Measurements from ENCODE around the gene EMD.
"Not testable (repeated sequence)": the region's sequence is repeated elsewhere in the genome, so short reads cannot be mapped to it uniquely, and the experiment has no call there.

EMD gene

DNA sequence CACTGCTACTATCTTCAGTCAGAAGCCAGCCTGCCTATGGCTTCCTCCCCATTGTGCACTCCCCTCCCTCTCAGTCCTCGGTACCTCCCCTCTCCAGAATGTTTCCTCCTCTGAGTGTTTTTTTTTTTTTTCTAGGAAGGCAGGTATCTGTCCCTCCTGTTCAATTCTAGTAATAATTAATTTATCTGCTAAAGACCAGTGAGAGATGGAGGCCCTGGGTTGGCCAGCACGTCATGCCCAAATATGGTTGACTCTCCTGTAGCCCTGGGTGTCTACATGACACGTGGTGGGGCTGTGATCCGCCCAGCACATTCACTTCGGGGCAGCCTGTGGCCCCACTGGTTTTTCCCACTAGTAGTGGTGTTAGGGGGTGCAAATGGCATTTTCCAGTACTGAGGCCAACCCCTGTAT, 6.5 kb upstream of the EMD start:
- no peak for DNase-seq

DNA sequence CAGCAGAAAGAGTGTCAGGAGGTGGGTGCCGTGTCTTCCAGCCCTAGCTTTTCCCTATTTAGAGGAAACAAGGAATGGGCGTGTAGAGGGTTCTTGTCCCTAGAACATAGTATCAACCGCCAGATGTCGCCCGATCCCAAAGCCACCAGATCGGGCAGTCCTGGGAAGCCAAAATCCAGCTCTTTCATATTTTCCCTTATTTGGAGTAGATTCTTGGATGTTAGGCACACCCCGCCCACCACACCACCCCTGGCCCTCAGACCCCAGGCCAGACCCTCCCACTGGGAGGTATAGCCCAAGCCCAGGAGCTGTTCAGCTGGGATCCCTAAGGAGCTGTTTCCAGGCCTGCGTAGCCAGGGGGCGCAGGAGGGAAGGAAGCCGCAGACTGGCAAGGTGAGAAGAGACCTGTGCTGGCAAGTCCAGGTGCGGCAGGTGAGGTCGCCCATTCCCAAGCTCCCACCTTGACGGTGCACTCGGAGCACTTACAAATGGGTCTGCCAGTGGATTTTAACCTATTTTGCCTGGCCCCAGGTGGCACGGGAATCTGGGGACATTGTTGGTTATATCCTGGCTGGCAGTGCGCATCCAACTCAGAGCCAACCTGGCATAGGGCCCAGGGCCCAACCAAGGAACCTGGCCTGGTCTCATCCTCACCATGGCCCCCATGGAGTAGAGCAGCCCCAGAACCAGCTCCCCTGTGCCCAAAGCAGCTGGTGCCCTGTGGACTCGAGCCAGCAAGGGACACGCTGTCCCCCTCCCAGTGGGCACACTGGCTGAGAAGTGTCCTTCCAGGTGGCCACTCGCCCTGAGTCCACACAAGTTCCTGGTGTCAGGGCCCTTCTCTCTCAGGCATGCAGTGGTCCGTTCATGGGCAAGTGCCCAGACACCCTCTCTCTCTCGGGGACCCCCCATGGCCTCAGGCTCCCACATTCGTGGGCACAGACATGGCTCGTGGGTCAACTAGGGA, 5.5 kb upstream of the EMD start:
- no peak for DNase-seq

- no peak for DNase-seq
These were observed 4.6 kb upstream of the EMD start, which contains the start of gene FLNA for GRCh38 chrX:154374313-154375155. TSS of gene FLNA (minus strand) at chrX:154374634. CDS start at chrX:154371245, 3,389 bp downstream.

DNA sequence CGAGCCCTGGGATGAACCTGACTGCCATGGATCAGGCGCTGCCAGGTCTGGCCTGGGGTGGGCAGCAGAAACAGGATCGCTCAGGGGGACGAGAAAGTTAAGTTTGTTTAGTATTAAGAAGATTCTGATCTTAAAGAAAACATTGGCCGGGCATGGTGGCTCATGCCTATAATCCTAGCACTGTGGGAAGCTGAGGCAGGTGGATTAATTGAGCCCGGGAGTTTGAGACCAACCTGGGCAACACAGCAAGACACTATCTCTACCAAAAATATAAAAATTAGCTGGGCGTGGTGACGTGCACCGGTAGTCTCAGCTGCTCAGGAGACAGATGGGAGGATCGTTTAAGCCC, 4.0 kb upstream of the EMD start:
- no peak for DNase-seq

- no peak for DNase-seq
These were observed 2.3 kb upstream of the EMD start for GRCh38 chrX:154376774-154377173.

DNA sequence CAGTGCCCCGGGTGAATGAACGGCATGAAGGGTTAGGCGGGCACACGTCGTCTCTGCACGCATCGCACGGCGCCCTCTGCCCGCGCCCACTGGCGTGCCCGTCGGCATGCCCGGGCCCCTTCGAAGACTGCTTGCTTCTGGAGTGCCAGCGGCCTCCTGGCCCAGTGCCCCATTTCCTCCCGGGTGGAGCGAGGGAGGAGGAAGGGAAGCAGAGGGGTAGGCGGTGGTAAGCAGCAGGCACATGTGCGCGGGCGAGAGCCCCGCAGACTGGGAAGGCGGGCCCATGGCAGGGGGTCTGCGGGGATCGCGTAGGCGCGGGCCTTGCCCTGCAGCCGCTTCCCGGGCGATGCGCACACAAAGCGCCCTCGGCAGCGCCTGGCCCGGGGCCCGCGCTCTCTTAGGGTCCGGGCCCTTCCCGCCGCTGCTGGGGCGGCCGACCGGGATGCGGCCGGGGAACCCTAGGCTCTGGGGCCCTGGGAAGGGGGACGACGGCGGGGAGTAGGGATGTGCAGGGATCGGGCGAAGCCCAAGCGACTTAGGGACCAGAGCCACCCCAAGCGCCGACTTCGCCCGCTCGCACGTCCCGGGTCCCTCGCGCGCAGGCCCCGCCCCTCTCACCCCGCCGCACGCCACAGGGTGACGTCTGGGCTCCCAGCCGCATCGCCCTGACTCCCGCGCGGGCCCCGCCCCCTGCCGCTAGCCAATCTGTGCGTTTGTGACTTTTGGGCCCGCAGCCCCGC, 866 bp upstream of the EMD start:
- peak; percentile 55 for DNase-seq

DNA sequence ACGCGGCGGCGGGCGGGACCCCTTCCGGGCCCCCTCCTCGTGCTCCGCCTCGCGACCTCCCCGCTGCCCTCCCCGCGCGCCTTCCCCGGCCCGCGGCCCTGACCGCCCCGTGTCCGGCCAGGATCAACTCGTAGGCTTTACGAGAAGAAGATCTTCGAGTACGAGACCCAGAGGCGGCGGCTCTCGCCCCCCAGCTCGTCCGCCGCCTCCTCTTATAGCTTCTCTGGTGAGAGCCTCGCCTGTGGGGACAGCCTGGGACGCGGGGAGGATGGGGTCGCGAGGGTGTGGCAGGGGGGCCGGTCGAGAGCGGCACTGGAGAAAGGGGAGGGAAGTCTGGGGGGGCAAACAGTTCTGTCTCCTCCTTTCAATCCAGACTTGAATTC, 465 bp downstream of the EMD start:
- no peak for DNase-seq

- no peak for DNase-seq
These were observed 1.1 kb downstream of the EMD start for GRCh38 chrX:154380153-154380552.

- DNase-seq = no peak
These were observed 1.7 kb downstream of the EMD start for GRCh38 chrX:154380787-154381186.

GRCh38 chrX:154381271-154381670, 2.2 kb downstream of the EMD start:
- DNase-seq = no peak

DNA sequence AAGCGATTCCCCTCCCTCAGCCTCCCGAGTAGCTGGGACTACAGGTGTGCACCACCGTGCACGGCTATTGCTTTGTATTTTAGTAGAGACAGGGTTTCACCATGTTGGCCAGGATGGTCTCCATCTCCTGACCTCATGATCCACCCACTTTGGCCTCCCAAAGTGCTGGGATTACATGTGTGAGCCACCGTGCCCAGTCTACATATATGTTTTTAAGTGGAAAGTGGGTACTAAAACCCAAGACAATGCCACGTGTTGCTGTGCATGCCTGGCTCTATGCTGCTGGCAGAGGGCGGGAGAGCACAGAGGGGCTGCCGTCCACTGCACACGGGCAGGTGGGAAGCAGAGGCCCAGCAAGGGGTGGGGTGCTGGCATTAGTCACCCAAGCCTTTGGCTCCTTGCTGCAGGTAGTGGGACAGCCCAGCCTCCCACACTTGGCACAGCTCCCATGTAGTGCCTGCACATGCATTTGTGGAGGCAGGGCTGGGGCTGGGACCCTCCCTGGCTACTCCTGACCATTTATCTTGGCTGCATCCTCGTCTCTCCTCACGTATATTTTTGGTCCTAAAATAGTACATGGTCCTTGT, 3.5 kb downstream of the EMD start:
- no peak for DNase-seq

DNA sequence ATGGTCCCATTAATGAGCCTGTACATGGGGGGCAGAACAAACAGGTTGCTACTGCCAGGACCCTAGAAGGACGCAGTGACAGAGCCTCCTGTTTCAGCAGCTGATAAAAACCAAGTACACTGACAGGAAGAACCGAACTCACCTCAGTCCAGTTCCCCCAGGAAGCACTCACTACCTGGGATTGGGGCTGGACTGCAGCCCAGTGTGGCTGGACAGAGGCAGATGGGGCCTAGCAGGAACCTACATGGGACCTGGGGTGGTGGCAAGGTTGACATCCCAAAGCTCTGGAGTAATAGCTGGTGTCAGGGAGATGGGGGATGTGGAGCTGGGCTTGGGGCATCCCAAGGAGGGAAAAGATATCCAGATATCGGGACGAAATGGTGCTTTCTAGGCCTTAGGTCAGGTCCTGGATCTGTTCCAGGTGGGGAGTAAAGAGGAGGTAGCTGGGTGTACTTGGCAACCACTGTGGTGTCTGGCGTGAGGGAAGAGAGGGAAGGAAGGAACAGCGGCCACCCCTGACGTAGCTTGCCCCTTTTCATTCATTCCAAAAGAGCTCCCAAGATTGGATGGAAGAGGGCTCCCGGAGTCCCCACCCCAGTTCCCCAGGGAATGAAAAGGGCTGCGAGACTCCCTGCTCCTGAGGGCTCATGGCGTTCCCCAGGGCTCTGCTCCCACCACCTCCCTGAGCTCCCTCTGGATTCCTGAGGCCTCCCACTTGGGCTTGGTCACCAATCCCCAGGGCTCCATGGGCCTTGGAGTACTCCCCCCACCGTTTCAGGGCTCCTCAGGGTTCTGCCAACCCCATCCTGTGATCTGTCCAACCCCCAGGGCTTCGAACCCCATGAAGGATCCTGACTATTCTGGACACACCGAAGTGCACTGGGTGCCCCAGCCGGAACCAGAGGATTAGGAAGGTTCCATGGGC, 4.5 kb downstream of the EMD start:
- no peak for DNase-seq

- no peak for DNase-seq
These were observed 5.3 kb downstream of the EMD start for GRCh38 chrX:154384284-154384892.

DNA sequence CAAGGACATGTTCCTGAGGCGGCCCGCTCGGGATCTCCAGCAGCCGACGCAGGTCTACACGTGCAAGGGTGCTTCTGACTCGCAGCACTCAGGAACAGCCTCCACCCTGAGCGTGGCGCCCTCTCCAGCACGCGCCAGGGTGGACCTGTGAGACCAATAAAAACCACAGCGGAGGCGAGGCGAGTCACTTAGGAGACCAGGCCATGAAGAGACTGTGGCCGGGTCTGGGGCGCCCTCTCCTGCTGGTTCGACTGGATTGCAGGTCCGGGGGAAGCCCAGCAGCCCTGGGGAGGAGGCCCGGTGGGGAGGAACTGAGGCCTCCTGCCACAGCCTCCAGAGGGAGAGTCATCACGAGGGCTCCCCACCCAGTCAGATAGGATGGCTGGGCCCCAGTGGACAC, 9.0 kb downstream of the EMD start:
- not testable (repeated sequence) for DNase-seq

GRCh38 chrX:154388649-154389048, 9.6 kb downstream of the EMD start:
- not testable (repeated sequence) for DNase-seq

DNA sequence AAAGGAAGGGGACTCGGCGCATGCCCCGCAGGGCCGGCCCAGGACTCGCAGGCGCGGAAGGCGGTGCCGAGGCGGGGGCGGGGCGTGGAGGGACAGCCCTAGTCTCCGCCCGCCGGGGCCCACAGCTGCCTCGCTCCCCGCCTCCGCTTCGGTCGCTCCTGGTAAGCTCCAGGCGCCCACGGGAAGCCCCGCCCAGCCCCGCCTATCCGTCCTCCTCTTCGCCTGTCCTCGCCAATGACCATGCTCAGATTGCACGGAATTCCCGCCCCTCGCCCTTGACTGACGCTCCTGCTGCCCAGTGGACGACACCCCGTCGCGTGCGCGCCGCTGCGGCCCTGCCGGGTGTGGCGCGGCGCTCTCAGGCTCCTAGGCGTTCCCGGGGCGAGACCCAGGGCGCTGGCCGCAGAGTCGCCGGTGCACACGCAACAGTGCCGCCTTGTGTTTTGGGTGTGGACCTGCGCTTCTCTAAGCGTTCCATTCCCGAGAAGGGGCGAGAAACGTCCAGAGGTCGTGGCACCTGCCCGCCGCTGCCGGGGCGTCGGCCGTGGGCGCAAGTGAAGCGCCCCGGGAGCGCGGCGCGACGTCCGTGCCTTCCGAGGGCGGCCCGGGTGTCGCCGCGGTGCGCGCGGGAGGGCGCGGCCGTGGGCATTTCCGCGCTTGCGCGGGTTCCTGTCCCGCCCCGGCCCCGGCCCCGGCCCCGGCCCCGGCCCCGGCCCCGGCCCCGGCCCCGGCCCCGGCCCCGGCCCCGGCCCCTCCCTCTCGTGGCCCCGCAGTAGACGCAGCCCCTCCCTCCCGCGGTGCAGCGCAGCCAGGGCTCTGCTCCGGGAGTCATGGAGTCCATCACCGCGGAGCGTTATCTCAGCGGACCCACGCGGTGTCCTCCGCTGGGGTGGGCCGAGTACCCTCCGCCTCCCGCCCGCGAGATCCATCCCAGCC, 11.0 kb downstream of the EMD start:
- DNase-seq = peak; percentile 58

DNA sequence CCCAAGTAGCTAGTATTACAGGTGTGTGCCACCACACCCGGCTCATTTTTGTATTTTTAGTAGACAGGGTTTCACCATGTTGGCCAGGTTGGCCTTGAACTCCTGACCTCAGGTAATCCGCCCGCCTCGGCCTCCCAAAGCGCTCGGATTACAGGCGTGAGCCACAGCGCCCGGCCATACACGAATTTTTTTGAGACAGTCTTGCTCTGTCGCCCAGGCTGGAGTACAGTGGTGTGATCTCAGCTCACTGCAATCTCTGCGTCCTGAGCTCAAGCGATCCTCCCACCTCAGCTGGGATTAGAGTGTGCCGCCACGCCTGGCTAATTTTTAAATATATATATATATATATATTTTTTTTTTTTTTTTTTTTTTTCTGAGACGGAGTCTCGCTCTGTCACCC, 17.3 kb downstream of the EMD start:
- not testable (repeated sequence) for DNase-seq

GRCh38 chrX:154396973-154397887, 18.1 kb downstream of the EMD start:
- no peak for DNase-seq

Data from central memory CD4-positive, alpha-beta T cell (primary cell).